OCI-LY3 (cell line): ENCODE measurements around the gene IL16.

Experiments
- CTCF ChIP-seq: fragments of 200-600, 300-600 bp; sonication (generic); IDR thresholded peaks from 2 replicates; pipeline ENCODE4 v1.5.1; 2014; ENCODE audit warnings: antibody characterized with exemption, low read length, low read depth
- EZH2phosphoT487 ChIP-seq: fragments of 200-600 bp; shearing (Covaris generic); IDR thresholded peaks from 2 replicates; pipeline ENCODE4 v1.6.1; 2018; ENCODE audit warnings: antibody characterized with exemption, mixed run types, low read depth

GRCh38 chr15:81288616-81289015, 91.9 kb downstream of the IL16 start:
- TF ChIP-seq CTCF, result no peak
- TF ChIP-seq EZH2phosphoT487, result no peak
